Coronary artery (tissue), 2 donors: Measurements from ENCODE around the gene FUS.

Experiments used
- DNase-seq: peaks from one replicate; pipeline ENCODE4 v3.0.0-alpha.2; 2017; ENCODE audit warnings: low spot score
- H3K27ac ChIP-seq, 2 donors: fragments of 200-600 bp; sonication (generic); one replicate each; pipeline ENCODE4 v1.5.1; 2016 to 2019
- H3K4me3 ChIP-seq: fragments of 200-600 bp; sonication (generic); 2 replicates; pipeline ENCODE4 v1.5.1; 2016; ENCODE audit warnings: mild to moderate bottlenecking, moderate library complexity
- TF ChIP-seq, protein P1 (sequence below): fragments of 200-600 bp; sonication (generic); IDR thresholded peaks from one replicate; pipeline ENCODE4 v1.5.1; 2019; ENCODE audit warnings: antibody characterized with exemption

The FUS gene

GRCh38 chr16:31200821-31201568 is 21.1 kb downstream of the FUS start:
- TF ChIP-seq, protein P1, sequence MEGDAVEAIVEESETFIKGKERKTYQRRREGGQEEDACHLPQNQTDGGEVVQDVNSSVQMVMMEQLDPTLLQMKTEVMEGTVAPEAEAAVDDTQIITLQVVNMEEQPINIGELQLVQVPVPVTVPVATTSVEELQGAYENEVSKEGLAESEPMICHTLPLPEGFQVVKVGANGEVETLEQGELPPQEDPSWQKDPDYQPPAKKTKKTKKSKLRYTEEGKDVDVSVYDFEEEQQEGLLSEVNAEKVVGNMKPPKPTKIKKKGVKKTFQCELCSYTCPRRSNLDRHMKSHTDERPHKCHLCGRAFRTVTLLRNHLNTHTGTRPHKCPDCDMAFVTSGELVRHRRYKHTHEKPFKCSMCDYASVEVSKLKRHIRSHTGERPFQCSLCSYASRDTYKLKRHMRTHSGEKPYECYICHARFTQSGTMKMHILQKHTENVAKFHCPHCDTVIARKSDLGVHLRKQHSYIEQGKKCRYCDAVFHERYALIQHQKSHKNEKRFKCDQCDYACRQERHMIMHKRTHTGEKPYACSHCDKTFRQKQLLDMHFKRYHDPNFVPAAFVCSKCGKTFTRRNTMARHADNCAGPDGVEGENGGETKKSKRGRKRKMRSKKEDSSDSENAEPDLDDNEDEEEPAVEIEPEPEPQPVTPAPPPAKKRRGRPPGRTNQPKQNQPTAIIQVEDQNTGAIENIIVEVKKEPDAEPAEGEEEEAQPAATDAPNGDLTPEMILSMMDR, result no peak
- H3K4me3 ChIP-seq, result peak overlapping the region; percentile 92
- DNase-seq, result no peak
- peak overlapping the region in 1 of 2 donors; percentile 67 for H3K27ac ChIP-seq

DNA sequence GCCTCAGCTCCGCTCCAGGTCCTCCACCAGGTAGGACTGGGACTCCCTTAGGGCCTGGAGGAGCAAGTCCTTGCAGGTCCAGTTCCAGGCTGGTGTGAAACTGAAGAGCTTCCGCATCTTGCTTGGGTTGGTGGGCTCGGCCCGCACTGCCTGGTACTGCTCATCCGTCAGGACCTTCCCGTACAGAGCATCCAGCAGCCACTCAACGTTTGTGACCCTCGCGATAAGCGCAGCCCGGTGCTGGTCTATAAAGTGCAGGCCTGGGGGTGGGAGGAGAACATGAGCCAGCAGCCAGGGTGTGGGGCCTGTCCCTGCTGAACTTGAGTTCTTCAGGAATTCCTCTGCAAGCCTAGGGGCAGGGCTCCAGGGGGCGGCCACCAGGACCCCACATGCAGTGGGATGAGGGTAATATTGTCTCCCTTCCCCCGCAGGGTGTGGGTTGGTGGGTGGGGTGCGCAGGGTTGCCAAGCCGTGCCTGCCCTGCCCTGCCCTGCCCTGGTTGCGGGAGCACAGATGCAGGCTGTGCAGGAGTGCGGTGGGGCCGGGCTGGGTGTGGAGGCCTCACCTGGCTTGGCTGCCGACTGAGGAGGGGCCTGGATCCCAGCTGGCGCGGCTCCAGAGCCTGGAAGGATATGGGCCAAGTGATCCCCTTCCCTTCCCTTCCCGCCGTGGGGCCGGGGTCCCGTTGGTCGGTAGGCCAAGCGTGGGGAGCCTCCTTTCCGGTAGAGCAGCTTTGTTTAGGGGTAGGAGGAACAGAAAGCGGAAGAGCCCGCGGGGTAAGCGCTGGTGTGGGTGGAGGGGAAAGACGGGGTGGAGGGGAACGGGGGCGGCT is 21.9 kb downstream of the FUS start:
- Histone ChIP-seq H3K27ac (peak overlapping the region in 1 of 2 donors; percentile 67), H3K4me3 (peak overlapping the region; percentile 92)
- TF ChIP-seq, protein P1, result no peak
- DNase-seq, result no peak

- Histone ChIP-seq H3K4me3 (peak within 1 kb of the TSS; percentile 92), H3K27ac (peak within 1 kb of the TSS in 1 of 2 donors; percentile 67)
- DNase-seq, result no peak
- TF ChIP-seq, protein P1, result no peak
Observed at GRCh38 chr16:31202414-31203375, 22.8 kb downstream of the FUS start, which contains the start of gene PYCARD. Gene PYCARD (minus strand): TSS chr16:31202760. CDS start chr16:31202690, 70 bp downstream.

DNA sequence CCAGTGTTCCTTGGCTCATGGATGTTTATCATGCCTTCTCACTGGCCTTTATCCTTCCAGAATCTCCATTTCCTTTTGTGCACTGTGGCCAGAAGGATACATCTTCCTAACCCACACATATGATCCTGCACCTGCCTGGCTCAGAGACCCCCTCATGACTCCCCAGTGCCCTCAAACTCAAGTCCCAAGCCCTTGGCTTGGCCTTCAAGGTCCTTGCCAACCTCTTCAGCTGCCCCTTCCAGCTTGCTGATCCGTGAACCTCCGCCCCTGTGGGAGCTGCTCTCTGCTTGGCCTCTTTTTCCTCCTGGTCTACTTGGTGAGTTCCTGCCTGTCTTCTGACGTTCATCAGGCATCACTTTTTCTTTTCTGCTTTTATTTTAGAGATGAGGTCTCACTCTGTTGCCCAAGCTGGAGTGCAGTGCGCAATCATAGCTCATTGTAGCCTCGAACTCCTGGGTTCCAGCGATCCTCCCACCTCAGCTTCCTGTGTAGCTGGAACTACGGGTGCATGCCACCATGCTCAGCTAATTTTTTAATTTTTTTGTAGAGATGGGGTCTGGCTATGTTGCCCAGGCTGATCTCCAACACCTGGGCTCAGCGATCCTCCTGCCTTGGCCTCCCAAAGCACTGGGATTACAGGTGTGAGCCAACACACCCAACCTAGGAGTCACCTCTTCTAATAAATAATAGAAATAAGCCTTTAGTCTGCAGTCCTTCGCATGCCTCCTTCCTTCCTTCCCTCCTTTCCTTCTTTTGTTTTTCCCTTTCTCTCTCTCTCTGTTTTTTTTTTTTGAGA is 25.1 kb downstream of the FUS start:
- TF ChIP-seq, protein P1, result no peak
- no peak overlapping the region for H3K27ac ChIP-seq
- no peak overlapping the region for H3K4me3 ChIP-seq
- DNase-seq, result no peak

- no peak for DNase-seq
- TF ChIP-seq, protein P1, result no peak
- H3K4me3 ChIP-seq, result no peak overlapping the region
- no peak overlapping the region for H3K27ac ChIP-seq
Observed at GRCh38 chr16:31206776-31207175, 26.8 kb downstream of the FUS start.

DNA sequence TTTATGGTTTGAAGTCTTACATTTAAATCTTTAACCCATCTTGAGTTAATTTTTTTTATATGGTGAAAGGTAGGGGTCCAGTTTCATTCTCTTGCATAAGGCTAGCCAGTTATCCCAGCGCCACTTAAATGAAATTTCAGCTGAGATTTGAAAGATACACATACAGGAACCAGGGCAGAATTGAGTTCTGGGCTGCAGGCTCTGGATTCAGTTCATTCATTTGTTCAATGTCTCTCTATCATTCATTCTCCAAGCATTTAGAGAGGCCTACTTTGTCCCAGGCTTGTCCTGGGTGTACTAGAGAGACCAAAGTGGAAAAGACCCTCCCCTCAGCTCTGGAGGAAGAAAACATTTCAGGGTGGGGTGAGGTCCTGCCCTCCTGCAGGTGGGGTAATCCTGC is 33.4 kb downstream of the FUS start:
- TF ChIP-seq, protein P1, result no peak
- no peak for DNase-seq
- Histone ChIP-seq H3K4me3 (no peak overlapping the region), H3K27ac (no peak overlapping the region)
